IMR-90 (cell line): ENCODE measurements around the gene SMIM9. TPM values are rescaled to one million over a fixed set of nuclear protein-coding genes. Genes with fewer than 3 reads are reported as not detected.

Source experiments
- ATAC-seq: fragments of 200-7000 bp; cut with Tn5 transposase; 2 replicates; pipeline ENCODE4 v1.9.1; 2020; ENCODE audit warnings: low read depth, mild to moderate bottlenecking, moderate library complexity
- BruUV-seq: library from RNA; stranded (reverse); fragments of 400-500 nt; replicated peaks from 2 replicates; lab custom pipeline; 2021; lab: Mats Ljungman, UMichigan
- CTCF ChIA-PET: fragments of 300-600 bp; formaldehyde crosslinking; extraction: SDS; loops from one replicate; lab custom pipeline; 2021; ENCODE audit warnings: antibody characterized with exemption; lab: Yijun Ruan, JAX
- POLR2A ChIA-PET: fragments of 300-600 bp; sonication (Branson Sonifier 250); formaldehyde crosslinking; loops from one replicate; lab custom pipeline; 2022; ENCODE audit warnings: antibody characterized with exemption; ENCODE audit not compliant: unreplicated experiment; lab: Charles Lee
- DNase-seq: peaks from one replicate; pipeline ENCODE4 v3.0.0; 2013
- H2AFZ ChIP-seq: replicated peaks from 2 replicates; pipeline ENCODE3; 2013; ENCODE audit warnings: low read length, mild to moderate bottlenecking; ENCODE audit not compliant: poor library complexity
- H2AK5ac ChIP-seq: 2 replicates; pipeline ENCODE4 v1.6.1; 2013; ENCODE audit warnings: low read depth, low read length, inconsistent platforms
- H2AK9ac ChIP-seq: replicated peaks from 2 replicates; pipeline ENCODE3; 2013; ENCODE audit warnings: mild to moderate bottlenecking, low read depth, low read length, moderate library complexity; ENCODE audit not compliant: poor library complexity
- H2BK120ac ChIP-seq: 2 replicates; pipeline ENCODE4 v1.6.1; 2013; ENCODE audit warnings: low read depth, low read length, inconsistent platforms
- H2BK15ac ChIP-seq: 3 replicates; pipeline ENCODE4 v1.6.1; 2013; ENCODE audit warnings: low read depth, low read length, inconsistent platforms
- H2BK20ac ChIP-seq: 2 replicates; pipeline ENCODE4 v1.6.1; 2013; ENCODE audit warnings: low read depth, mild to moderate bottlenecking, inconsistent platforms, low read length, moderate library complexity
- H2BK5ac ChIP-seq: 2 replicates; pipeline ENCODE4 v1.6.1; 2013; ENCODE audit warnings: mild to moderate bottlenecking, low read depth, low read length, inconsistent platforms; ENCODE audit not compliant: poor library complexity, severe bottlenecking
- H3K14ac ChIP-seq: replicated peaks from 2 replicates; pipeline ENCODE4 v1.6.1; 2013; ENCODE audit warnings: low read depth, low read length, inconsistent platforms
- H3K18ac ChIP-seq: 2 replicates; pipeline ENCODE4 v1.6.1; 2013; ENCODE audit warnings: low read depth, low read length, control low read depth
- H3K23ac ChIP-seq: 2 replicates; pipeline ENCODE4 v1.6.1; 2013; ENCODE audit warnings: low read depth, low read length, inconsistent platforms
- H3K27ac ChIP-seq: 2 replicates; pipeline ENCODE4 v1.5.1; 2013; ENCODE audit warnings: mild to moderate bottlenecking, control low read depth, low read length; ENCODE audit not compliant: insufficient read depth
- H3K27me3 ChIP-seq: 2 replicates; pipeline ENCODE4 v1.6.1; 2013; ENCODE audit warnings: low read length; ENCODE audit not compliant: control insufficient read depth, insufficient read depth
- H3K36me3 ChIP-seq: 2 replicates; pipeline ENCODE4 v1.6.1; 2013; ENCODE audit warnings: low read length, mixed read lengths; ENCODE audit not compliant: control insufficient read depth, insufficient read depth
- H3K4ac ChIP-seq: 2 replicates; pipeline ENCODE4 v1.6.1; 2013; ENCODE audit warnings: low read depth, low read length, inconsistent platforms
- H3K4me1 ChIP-seq: 2 replicates; pipeline ENCODE4 v1.6.1; 2013; ENCODE audit warnings: low read length, mixed read lengths; ENCODE audit not compliant: control insufficient read depth, insufficient read depth
- H3K4me2 ChIP-seq: 2 replicates; pipeline ENCODE4 v1.6.1; 2013; ENCODE audit warnings: low read depth, mild to moderate bottlenecking, control low read depth, low read length, moderate library complexity
- H3K4me3 ChIP-seq: 2 replicates; pipeline ENCODE4 v1.5.1; 2013; ENCODE audit warnings: low read depth, mild to moderate bottlenecking, control low read depth, low read length, moderate library complexity; ENCODE audit not compliant: insufficient read depth
- H3K56ac ChIP-seq: 2 replicates; pipeline ENCODE4 v1.6.1; 2013; ENCODE audit warnings: low read length, inconsistent platforms; ENCODE audit not compliant: insufficient read depth; ENCODE audit errors: extremely low read depth
- H3K79me1 ChIP-seq, 2 experiments: 2 replicates each; pipeline ENCODE4 v1.6.1; 2013; ENCODE audit warnings: low read length in 2 of 2, inconsistent platforms in 1 of 2, low read depth in 1 of 2
- H3K9ac ChIP-seq: 2 replicates; pipeline ENCODE4 v1.6.1; 2013; ENCODE audit warnings: low read depth, low read length, control low read depth
- H3K9me1 ChIP-seq: 2 replicates; pipeline ENCODE4 v1.6.1; 2013; ENCODE audit warnings: low read length, inconsistent platforms; ENCODE audit not compliant: insufficient read depth
- H3K9me3 ChIP-seq: 2 replicates; pipeline ENCODE4 v1.6.1; 2013; ENCODE audit warnings: low read length; ENCODE audit not compliant: control insufficient read depth, insufficient read depth
- H4K20me1 ChIP-seq: 2 replicates; pipeline ENCODE4 v1.6.1; 2013; ENCODE audit warnings: low read length, inconsistent platforms; ENCODE audit not compliant: insufficient read depth
- H4K5ac ChIP-seq: 2 replicates; pipeline ENCODE4 v1.6.1; 2013; ENCODE audit warnings: mild to moderate bottlenecking, low read depth, low read length, control low read depth
- H4K8ac ChIP-seq, 2 experiments: 2 replicates each; pipeline ENCODE4 v1.6.1; 2013; ENCODE audit warnings: low read depth in 2 of 2, low read length in 2 of 2, control low read depth in 1 of 2, inconsistent platforms in 1 of 2
- H4K91ac ChIP-seq: 2 replicates; pipeline ENCODE4 v1.6.1; 2013; ENCODE audit warnings: low read depth, low read length, inconsistent platforms; ENCODE audit not compliant: insufficient read depth
- FOS ChIP-seq: fragments of 150-350 bp; IDR thresholded peaks from 2 replicates; pipeline ENCODE4 v1.6.1; 2016; ENCODE audit warnings: low read depth, low read length
- POLR2A ChIP-seq: IDR thresholded peaks from 2 replicates; pipeline ENCODE4 v1.6.1; 2012; ENCODE audit warnings: mild to moderate bottlenecking, low read depth, low read length
- WGBS, 2 experiments: methylation state at CpG; one replicate each; pipeline versions ENCODE4 v1.1.5 to v1.1.7; 2013; ENCODE audit warnings: missing lambda C conversion rate in 2 of 2; ENCODE audit not compliant: insufficient read length in 1 of 2; ENCODE audit errors: extremely low coverage in 2 of 2; 5-methylcytosine and 5-hydroxymethylcytosine counted together
- dilution Hi-C: fragments of 300-500 bp; cut with HindIII; formaldehyde crosslinking; loops from one replicate; pipeline ENCODE4 v1.14.3; 2018; ENCODE audit warnings: low sequenced_read_pairs; ENCODE audit not compliant: unreplicated experiment
- in situ Hi-C: fragments of 300-500 bp; cut with MboI; formaldehyde crosslinking; loops from 3 replicates; pipeline ENCODE4 v1.14.3; 2019; ENCODE audit warnings: low sequenced_read_pairs, inconsistent platforms, mixed read lengths
- intact Hi-C: fragments of 100-400 bp; cut with micrococcal nuclease; formaldehyde crosslinking; loops from 2 replicates; pipeline ENCODE4 v1.10.0; 2022
- polyA plus RNA-seq, 3 experiments: library from polyadenylated mRNA; depleted of rRNA; stranded (reverse); fragments of >200 nt; gene quantifications; 2 replicates each; pipeline ENCODE4 v1.2.3, GENCODE V29; 2012; ENCODE audit warnings: low replicate concordance in 1 of 3
- total RNA-seq: library from RNA; depleted of rRNA; stranded (reverse); fragments of >200 nt; gene quantifications from 2 replicates; pipeline ENCODE4 v1.2.3, GENCODE V29; 2012

SMIM9 gene
- total and polyA plus RNA-seq, 2 of the 4 experiments (the other 2 are of a cell fraction) = not detected

DNA sequence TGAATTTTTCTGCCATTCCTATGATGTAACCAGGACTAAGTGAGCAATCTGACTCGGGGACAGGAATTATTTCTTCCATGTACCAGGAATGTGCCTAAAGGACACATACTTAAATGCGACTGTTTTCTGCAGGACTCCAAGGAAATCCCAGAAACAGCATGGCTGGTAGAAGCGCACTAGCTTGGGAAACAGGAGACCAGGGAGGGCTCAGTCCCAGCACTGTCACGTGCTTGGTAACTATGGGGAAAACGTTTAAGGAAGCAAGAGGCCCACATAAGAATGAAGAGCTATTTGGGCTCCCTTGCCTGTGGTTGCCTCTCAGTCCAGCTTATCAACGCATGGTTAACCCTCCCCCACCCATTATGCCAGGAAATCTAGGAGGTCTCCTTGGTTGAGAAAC, 48.7 kb downstream of the SMIM9 start:
- H3K27me3 ChIP-seq = no peaks in the 10 kb centered on the region
- H3K79me1 ChIP-seq = peaks cover 0 to 3% of the 10 kb centered on the region in 2 experiments; a peak in 2 of 4 replicates
- no peaks in the 10 kb centered on the region for H4K20me1 ChIP-seq
- no peak overlapping the region for H4K91ac ChIP-seq
- 0 out of 2 replicates have a peak, but pooled peaks cover 5% of the 10 kb centered on the region for H3K36me3 ChIP-seq
- H3K9me1 ChIP-seq = peaks cover 6% of the 10 kb centered on the region; the same call in 1 of the 2 replicates
- no peak overlapping the region for H3K23ac ChIP-seq
- intact Hi-C loops (no loop called here), dilution Hi-C loops (no loop called here), in situ Hi-C loops (no loop called here)
- POLR2A ChIA-PET = interaction anchor here (0.5 kb wide), 1 partner anchor 14 kb away, joined by 15 read pairs; no protein-coding TSS in a partner anchor
- no peak overlapping the region for H3K4ac ChIP-seq
- no peaks in the 10 kb centered on the region for H3K9me3 ChIP-seq
- H2BK15ac ChIP-seq = no peak overlapping the region
- TF ChIP-seq POLR2A (no peak), FOS (no peak)
- H2AFZ ChIP-seq = no peak overlapping the region
- H3K9ac ChIP-seq = no peak overlapping the region
- H2AK9ac ChIP-seq = no peak overlapping the region
- no peak overlapping the region for H3K4me3 ChIP-seq
- H3K4me1 ChIP-seq = peaks cover 2% of the 10 kb centered on the region; the same call in 1 of the 2 replicates
- 25% methylated on average over 1 of the region's 6 CpGs; no CpG with 5 or more reads in 1 of the 2 experiments for WGBS, 2 experiments
- no TSS peak for BruUV-seq
- ATAC-seq (no peak), DNase-seq (no peak)
- H4K5ac ChIP-seq = no peak overlapping the region
- no peak overlapping the region for H2AK5ac ChIP-seq
- H2BK5ac ChIP-seq = no peak overlapping the region
- CTCF ChIA-PET = no interaction called here
- H3K27ac ChIP-seq = no peak overlapping the region
- H4K8ac ChIP-seq = no peak overlapping the region
- H3K14ac ChIP-seq = no peak overlapping the region
- H3K56ac ChIP-seq = no peak overlapping the region
- no peak overlapping the region for H3K18ac ChIP-seq
- H2BK120ac ChIP-seq = no peak overlapping the region
- no peak overlapping the region for H3K4me2 ChIP-seq
- H2BK20ac ChIP-seq = no peak overlapping the region
